Endothelial cell of umbilical vein (primary cell): Measurements from ENCODE around the gene CENPN. TPM values are rescaled to one million over a fixed set of nuclear protein-coding genes. Genes with fewer than 3 reads are reported as not detected.

Experiments used
- BruUV-seq: library from RNA; stranded (reverse); fragments of 400-500 nt; replicated peaks from 2 replicates; lab custom pipeline; 2021; lab: Mats Ljungman, UMichigan
- CTCF ChIA-PET: fragments of 300-600, 350-600 bp; sonication (Branson Sonifier 250); formaldehyde crosslinking; loops from one replicate; lab custom pipeline; 2021; ENCODE audit warnings: antibody characterized with exemption, inconsistent platforms; lab: Charles Lee
- POLR2A ChIA-PET: fragments of 300-600, 350-600 bp; sonication (Branson Sonifier 250); formaldehyde crosslinking; loops from one replicate; lab custom pipeline; 2021; ENCODE audit warnings: antibody characterized with exemption, inconsistent platforms; lab: Charles Lee
- DNase-seq: peaks from one replicate; pipeline ENCODE4 v3.0.0-alpha.2; 2011; ENCODE audit warnings: low read depth, low spot score
- FAIRE-seq: peaks from 2 replicates; lab custom pipeline; 2011; peaks lifted over from hg19 to GRCh38; lab: Jason Lieb, UNC
- H2AFZ ChIP-seq: 2 replicates; pipeline ENCODE4 v1.6.0; 2012; ENCODE audit warnings: low read depth, low read length, control low read depth, inconsistent platforms
- H3K27ac ChIP-seq: 2 replicates; pipeline ENCODE4 v1.5.1; 2011; ENCODE audit warnings: low read depth, mild to moderate bottlenecking, control low read depth, low read length, moderate library complexity; ENCODE audit not compliant: insufficient read depth
- H3K27me3 ChIP-seq, 2 experiments: 2 replicates each; pipeline versions ENCODE4 v1.6.0 to v1.6.1; 2011; ENCODE audit warnings: low read length in 2 of 2, mixed read lengths in 1 of 2; ENCODE audit not compliant: control insufficient read depth in 2 of 2, insufficient read depth in 2 of 2
- H3K36me3 ChIP-seq, 2 experiments: 2 replicates in 1 of 2; 3 replicates in 1 of 2; pipeline ENCODE4 v1.5.1; 2011; ENCODE audit warnings: low read length in 2 of 2, mild to moderate bottlenecking in 1 of 2, moderate library complexity in 1 of 2; ENCODE audit not compliant: control insufficient read depth in 2 of 2, insufficient read depth in 2 of 2; ENCODE audit errors: extremely low read depth in 1 of 2
- H3K4me1 ChIP-seq: 3 replicates; pipeline ENCODE4 v1.5.1; 2011; ENCODE audit warnings: mild to moderate bottlenecking, low read length; ENCODE audit not compliant: control insufficient read depth, insufficient read depth; ENCODE audit errors: extremely low read depth
- H3K4me2 ChIP-seq: 2 replicates; pipeline ENCODE4 v1.6.1; 2011; ENCODE audit warnings: low read length, control low read depth, mixed read lengths; ENCODE audit not compliant: insufficient read depth
- H3K4me3 ChIP-seq, 3 experiments: fragments of 200-600 bp in 1 of 3; sonication (generic), shearing (Covaris generic) in 1 of 3; replicated peaks in 1 of 3; 2 replicates each; pipeline ENCODE4 v1.5.1; 2011 to 2016; ENCODE audit warnings: control low read depth in 3 of 3, low read length in 3 of 3, mild to moderate bottlenecking in 2 of 3, inconsistent platforms in 1 of 3, low read depth in 1 of 3, moderate library complexity in 1 of 3; ENCODE audit not compliant: insufficient read depth in 1 of 3
- H3K79me2 ChIP-seq: 2 replicates; pipeline ENCODE4 v1.6.0; 2012; ENCODE audit warnings: low read length, inconsistent platforms; ENCODE audit not compliant: control insufficient read depth, insufficient read depth
- H3K9ac ChIP-seq: replicated peaks from 2 replicates; pipeline ENCODE3; 2011; ENCODE audit warnings: low read length, control low read depth; ENCODE audit not compliant: insufficient read depth; ENCODE audit errors: extremely low read depth
- H3K9me1 ChIP-seq: replicated peaks from 3 replicates; pipeline ENCODE4 v1.6.0; 2011; ENCODE audit warnings: mild to moderate bottlenecking, low read length; ENCODE audit not compliant: control insufficient read depth, insufficient read depth; ENCODE audit errors: extremely low read depth
- H3K9me3 ChIP-seq: replicated peaks from 2 replicates; pipeline ENCODE4 v1.5.1; 2012; ENCODE audit warnings: low read length, inconsistent platforms; ENCODE audit not compliant: control insufficient read depth, insufficient read depth
- H4K20me1 ChIP-seq: replicated peaks from 2 replicates; pipeline ENCODE3; 2011; ENCODE audit warnings: mild to moderate bottlenecking, low read length; ENCODE audit not compliant: control insufficient read depth, insufficient read depth; ENCODE audit errors: extremely low read depth
- EZH2 ChIP-seq: IDR thresholded peaks from 2 replicates; pipeline ENCODE4 v1.6.1; 2012; ENCODE audit warnings: borderline replicate concordance, low read depth, mild to moderate bottlenecking, moderate library complexity, low read length, inconsistent platforms; ENCODE audit not compliant: severe bottlenecking
- FOS ChIP-seq: IDR thresholded peaks from 2 replicates; pipeline ENCODE4 v1.6.1; 2011; ENCODE audit warnings: mild to moderate bottlenecking, low read length, moderate library complexity, borderline replicate concordance; ENCODE audit not compliant: insufficient read depth
- GATA2 ChIP-seq: IDR thresholded peaks from 2 replicates; pipeline ENCODE4 v1.7.0; 2011; ENCODE audit warnings: low read depth, mild to moderate bottlenecking, moderate library complexity, mixed read lengths, low read length; ENCODE audit not compliant: insufficient read length, insufficient read depth
- MAX ChIP-seq: IDR thresholded peaks from 2 replicates; pipeline ENCODE4 v1.6.1; 2011; ENCODE audit not compliant: insufficient read depth, insufficient read length
- MYC ChIP-seq: IDR thresholded peaks from one replicate; pipeline ENCODE4 v1.6.1; 2011; ENCODE audit warnings: mild to moderate bottlenecking, low read depth, low read length
- POLR2A ChIP-seq: IDR thresholded peaks from 2 replicates; pipeline ENCODE4 v1.6.1; 2012; ENCODE audit warnings: low read depth, mild to moderate bottlenecking, control low read depth, low read length
- POLR2AphosphoS5 ChIP-seq: IDR thresholded peaks from 2 replicates; pipeline ENCODE4 v1.6.1; 2012; ENCODE audit warnings: low read depth, mild to moderate bottlenecking, control low read depth, low read length, moderate library complexity; ENCODE audit not compliant: insufficient read depth
- dilution Hi-C: fragments of 300-500 bp; cut with MboI; formaldehyde crosslinking; loops from one replicate; pipeline ENCODE4 v1.15.0; 2019; ENCODE audit warnings: low sequenced_read_pairs; ENCODE audit not compliant: extremely low pct_ligation_motif_present
- intact Hi-C: fragments of 100-400 bp; cut with micrococcal nuclease; formaldehyde crosslinking; loops from one replicate; pipeline ENCODE4 v1.10.0; 2022
- polyA plus RNA-seq, 4 experiments: library from polyadenylated mRNA; depleted of rRNA in 3 of 4; stranded (reverse) in 3 of 4; unstranded in 1 of 4; fragments of >200 nt; gene quantifications; 2 replicates each; pipeline versions ENCODE4 v1.2.1 to v1.2.3, GENCODE V29; 2011 to 2012; ENCODE audit warnings: missing spikeins in 1 of 4
- total RNA-seq: library from RNA; stranded (reverse); gene quantifications from 2 replicates; pipeline ENCODE4 v1.2.3, GENCODE V29; 2021
- TF ChIP-seq, protein P1 (sequence below), 2 donors: IDR thresholded peaks; 1 replicate in 1 of 2; 2 replicates in 1 of 2; pipeline ENCODE4 v1.5.1; 2011; ENCODE audit warnings: low read length in 2 of 2, mild to moderate bottlenecking in 2 of 2, moderate library complexity in 2 of 2, control low read depth in 1 of 2, inconsistent platforms in 1 of 2, low read depth in 1 of 2; ENCODE audit not compliant: insufficient read depth in 1 of 2; ENCODE audit errors: extremely low read depth in 1 of 2

Gene CENPN
- total and polyA plus RNA-seq, 2 donors (not counting 3 experiments of a cell fraction or from before 2014, with no cell fraction given) = 17.6 to 52.4 TPM

- no peak for FAIRE-seq
- Histone ChIP-seq H3K36me3 (no peaks in the 10 kb centered on the region), H3K4me1 (peaks cover 19% of the 10 kb centered on the region), H3K27me3 (no peaks in the 10 kb centered on the region), H4K20me1 (no peaks in the 10 kb centered on the region), H3K9ac (peak overlapping the region; percentile 25), H3K9me3 (no peaks in the 10 kb centered on the region), H3K4me2 (peak overlapping the region; percentile 80), H3K9me1 (no peaks in the 10 kb centered on the region), H3K4me3 (no peak overlapping the region), H3K27ac (no peak overlapping the region), H2AFZ (no peak overlapping the region), H3K79me2 (peaks cover 88% of the 10 kb centered on the region)
- POLR2A ChIA-PET = interaction anchor here (1.4 to 1.5 kb wide), 2 partner anchors 11 to 66 kb away, joined by 5 to 7 read pairs; no protein-coding TSS in a partner anchor
- intact Hi-C loops = loop anchor here (1.0 kb wide), 2 partner anchors 80 to 734 kb away; no protein-coding TSS in a partner anchor
- CTCF ChIA-PET = interaction anchor here (0.5 to 4.3 kb wide), 26 partner anchors 10 to 734 kb away, joined by 3 to 38 read pairs (median 4); partner anchors contain the start of gene ATMIN
- dilution Hi-C loops = no loop called here
- no peak for DNase-seq
- no TSS peak for BruUV-seq
- TF ChIP-seq FOS = no peak
- TF ChIP-seq MAX = no peak
Observed at GRCh38 chr16:81003610-81004460, 3.2 kb upstream of the CENPN start.

DNA sequence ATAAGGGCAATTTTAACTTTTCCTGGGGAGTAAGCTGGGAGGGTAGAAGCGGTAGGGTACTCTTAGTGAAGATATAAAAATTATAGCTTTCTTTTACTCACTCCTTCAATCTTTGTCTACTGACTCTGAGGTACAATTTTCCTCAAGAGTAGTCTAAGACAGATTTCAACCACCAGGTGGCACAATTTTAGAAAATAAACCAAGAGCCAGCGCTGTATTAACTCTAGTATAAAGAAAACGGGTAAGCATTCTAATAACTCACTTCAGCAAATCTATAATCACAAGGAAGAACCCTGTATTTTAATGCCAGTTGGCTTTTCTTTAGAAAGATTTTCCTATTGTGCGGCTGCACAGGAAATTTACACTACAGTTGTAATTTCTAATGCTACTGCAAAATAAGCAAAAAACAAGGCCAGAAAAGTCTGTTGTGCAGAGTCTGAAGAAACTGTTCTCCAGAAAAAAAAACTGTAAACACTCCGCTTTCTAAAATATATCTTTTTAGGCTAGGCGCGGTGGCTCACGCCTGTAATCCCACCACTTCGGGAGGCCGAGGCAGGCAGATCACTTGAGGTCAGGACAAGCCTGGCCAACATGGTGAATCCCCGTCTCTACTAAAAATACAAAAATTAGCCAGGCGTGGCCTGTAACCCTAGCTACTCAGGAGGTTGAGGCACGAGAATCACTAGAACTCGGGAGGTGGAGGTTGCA lies 2.2 kb upstream of the CENPN start:
- intact Hi-C loops = loop anchor here (1.0 kb wide), 2 partner anchors 80 to 734 kb away; no protein-coding TSS in a partner anchor
- H3K36me3 ChIP-seq = no peaks in the 10 kb centered on the region
- ChIA-PET CTCF (interaction anchor here (0.5 to 4.3 kb wide), 25 partner anchors 8 to 733 kb away, joined by 3 to 38 read pairs (median 4); partner anchors contain the start of gene ATMIN), POLR2A (interaction anchor here (1.4 to 1.5 kb wide), 2 partner anchors 12 to 67 kb away, joined by 5 to 7 read pairs; no protein-coding TSS in a partner anchor)
- peak overlapping the region; percentile 25 for H3K9ac ChIP-seq
- no peaks in the 10 kb centered on the region for H3K9me3 ChIP-seq
- no peak for TF ChIP-seq POLR2A
- TF ChIP-seq MYC = no peak
- no peak for TF ChIP-seq POLR2AphosphoS5
- TF ChIP-seq, protein P1, sequence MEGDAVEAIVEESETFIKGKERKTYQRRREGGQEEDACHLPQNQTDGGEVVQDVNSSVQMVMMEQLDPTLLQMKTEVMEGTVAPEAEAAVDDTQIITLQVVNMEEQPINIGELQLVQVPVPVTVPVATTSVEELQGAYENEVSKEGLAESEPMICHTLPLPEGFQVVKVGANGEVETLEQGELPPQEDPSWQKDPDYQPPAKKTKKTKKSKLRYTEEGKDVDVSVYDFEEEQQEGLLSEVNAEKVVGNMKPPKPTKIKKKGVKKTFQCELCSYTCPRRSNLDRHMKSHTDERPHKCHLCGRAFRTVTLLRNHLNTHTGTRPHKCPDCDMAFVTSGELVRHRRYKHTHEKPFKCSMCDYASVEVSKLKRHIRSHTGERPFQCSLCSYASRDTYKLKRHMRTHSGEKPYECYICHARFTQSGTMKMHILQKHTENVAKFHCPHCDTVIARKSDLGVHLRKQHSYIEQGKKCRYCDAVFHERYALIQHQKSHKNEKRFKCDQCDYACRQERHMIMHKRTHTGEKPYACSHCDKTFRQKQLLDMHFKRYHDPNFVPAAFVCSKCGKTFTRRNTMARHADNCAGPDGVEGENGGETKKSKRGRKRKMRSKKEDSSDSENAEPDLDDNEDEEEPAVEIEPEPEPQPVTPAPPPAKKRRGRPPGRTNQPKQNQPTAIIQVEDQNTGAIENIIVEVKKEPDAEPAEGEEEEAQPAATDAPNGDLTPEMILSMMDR (IDR thresholded peaks at IDR 0.05; ENCODE audit: extremely low read depth in 1 of 2, insufficient read depth in 1 of 2, low read depth in 1 of 2, low read length in 2 of 2) = peak; percentile 34 to 44
- TF ChIP-seq GATA2 = no peak
- no peak for TF ChIP-seq EZH2
- TF ChIP-seq FOS = no peak
- no peak for TF ChIP-seq MAX
- peaks cover 19% of the 10 kb centered on the region for H3K4me1 ChIP-seq
- peak; percentile 71 for FAIRE-seq
- H3K27me3 ChIP-seq = no peaks in the 10 kb centered on the region
- no peak overlapping the region for H3K27ac ChIP-seq
- H2AFZ ChIP-seq = no peak overlapping the region
- peak overlapping the region; percentile 80 for H3K4me2 ChIP-seq
- peak overlapping the region in 1 of 3 experiments; percentile 41 for H3K4me3 ChIP-seq
- H4K20me1 ChIP-seq = no peaks in the 10 kb centered on the region
- dilution Hi-C loops = no loop called here
- BruUV-seq = no TSS peak
- H3K9me1 ChIP-seq = no peaks in the 10 kb centered on the region
- H3K79me2 ChIP-seq = peaks cover 88% of the 10 kb centered on the region
- peak; percentile 72 for DNase-seq
